Measurements from ENCODE around the gene EXOSC5. TPM values are rescaled to one million over a fixed set of nuclear protein-coding genes. Genes with fewer than 3 reads are reported as not detected.

The EXOSC5 gene
- total and polyA plus RNA-seq, 9 of the 15 experiments (the other 6 are each of a cell fraction or from before 2014, with no cell fraction given): 10.9 to 75.5 (median 37.8) TPM

DNA sequence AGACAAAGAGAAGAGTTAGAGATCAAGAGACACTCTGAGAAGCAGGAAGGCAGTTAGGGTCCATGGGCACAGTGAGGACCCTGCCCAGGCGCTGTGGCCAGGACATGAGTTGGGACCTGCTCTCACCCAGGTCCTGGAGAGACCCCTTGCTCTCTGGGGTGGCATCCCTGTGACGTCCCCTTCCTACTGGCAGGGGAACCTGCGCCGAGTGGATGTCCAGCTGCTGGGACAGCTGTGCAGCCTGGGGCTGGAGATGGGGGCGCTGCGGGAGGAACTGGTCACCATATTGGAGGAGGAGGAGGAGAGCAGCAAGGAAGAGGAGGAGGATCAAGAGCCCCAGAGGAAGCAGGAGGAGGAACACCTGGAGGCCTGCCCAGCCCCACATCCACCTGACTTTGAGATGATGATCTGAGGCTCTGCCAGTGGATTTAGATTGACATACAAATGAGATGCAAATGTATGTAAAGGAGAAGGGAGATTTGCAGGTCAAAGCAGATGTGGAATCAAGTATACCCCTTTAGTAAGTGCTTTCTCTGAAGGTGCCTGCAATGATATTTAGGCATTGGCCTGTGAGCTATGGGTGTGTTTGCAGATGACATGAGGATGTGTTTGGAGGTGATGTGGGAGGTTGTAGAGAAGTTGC is 46.8 kb upstream of the EXOSC5 start:
- H3K27ac ChIP-seq (ENCODE audit: extremely low read depth, low read depth, low read length): no peak overlapping the region
- H3K4me1 ChIP-seq (replicated peaks in 1 of 2; ENCODE audit: control insufficient read depth in 2 of 2, insufficient read depth in 2 of 2, low read length in 2 of 2): peaks cover 4 to 17% of the 10 kb centered on the region in 2 experiments; a peak in 4 of 5 replicates
- DNase-seq (ENCODE audit: extremely low read depth in 1 of 4, low spot score in 3 of 4) (peak in 2 of 4 experiments; percentile 3 to 13), FAIRE-seq (no peak), ATAC-seq (no peak)
- ChIA-PET POLR2A (interaction anchor here (0.7 kb wide), 1 partner anchor 13 kb away, joined by 3 read pairs; no protein-coding TSS in a partner anchor), CTCF (ENCODE audit: low intra/inter-chr PET ratio) (interaction anchor here (1.0 kb wide), 1 partner anchor 136 kb away, joined by 3 read pairs; no protein-coding TSS in a partner anchor)
- H3K9me1 ChIP-seq (ENCODE audit: control insufficient read depth, insufficient read depth, low read length): no peaks in the 10 kb centered on the region
- H3K4me2 ChIP-seq (ENCODE audit: insufficient read depth, low read length): no peak overlapping the region
- no peak overlapping the region for H3K4me3 ChIP-seq
- no peaks in the 10 kb centered on the region for H4K20me1 ChIP-seq (replicated peaks; ENCODE audit: control insufficient read depth, insufficient read depth, low read length)
- in situ Hi-C loops (cut with MboI): no loop called here
- H3K9me3 ChIP-seq (replicated peaks; ENCODE audit: control insufficient read depth, insufficient read depth, low read depth, low read length): peaks cover 4% of the 10 kb centered on the region
- 23% methylated on average over 6 of the region's 6 CpGs for WGBS (ENCODE audit: insufficient coverage, low coverage, missing lambda C conversion rate)
- peaks cover 4% of the 10 kb centered on the region; the same call in 2 of the 3 replicates for H3K79me2 ChIP-seq (ENCODE audit: control insufficient read depth, insufficient read depth, low read length)
- H3K9ac ChIP-seq (ENCODE audit: insufficient read depth in 1 of 2, low read depth in 2 of 2, low read length in 2 of 2): 0 out of 4 replicates have a peak overlapping the region, but pooled peaks of 1 of the 2 experiments have one; percentile 19
- intact Hi-C loops (cut with micrococcal nuclease): loop anchor here (10.0 kb wide), 1 partner anchor 239 kb away; no protein-coding TSS in a partner anchor
- peak overlapping the region; percentile 71; the same call in 1 of the 2 replicates for H2AFZ ChIP-seq (ENCODE audit: low read depth, low read length)
- H3K36me3 ChIP-seq (ENCODE audit: control insufficient read depth, insufficient read depth, low read length): no peaks in the 10 kb centered on the region
- TF ChIP-seq, protein P1, sequence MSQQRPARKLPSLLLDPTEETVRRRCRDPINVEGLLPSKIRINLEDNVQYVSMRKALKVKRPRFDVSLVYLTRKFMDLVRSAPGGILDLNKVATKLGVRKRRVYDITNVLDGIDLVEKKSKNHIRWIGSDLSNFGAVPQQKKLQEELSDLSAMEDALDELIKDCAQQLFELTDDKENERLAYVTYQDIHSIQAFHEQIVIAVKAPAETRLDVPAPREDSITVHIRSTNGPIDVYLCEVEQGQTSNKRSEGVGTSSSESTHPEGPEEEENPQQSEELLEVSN (IDR thresholded peaks at IDR 0.05; ENCODE audit: borderline replicate concordance in 1 of 2, extremely low read depth in 1 of 2, insufficient read depth in 1 of 2, insufficient read length in 1 of 2, low read depth in 1 of 2, low read length in 1 of 2, poor library complexity in 1 of 2, severe bottlenecking in 1 of 2): no peak
- TF ChIP-seq ZNF263 (CRISPR knock-in tag; IDR thresholded peaks at IDR 0.05; ENCODE audit: borderline replicate concordance): peak; percentile 23; the same call in 1 of the 2 replicates
- BruUV-seq (replicated peaks): no TSS peak
- peaks cover 4 to 15% of the 10 kb centered on the region in 2 experiments; a peak in 4 of 5 replicates for H3K27me3 ChIP-seq (ENCODE audit: control insufficient read depth in 2 of 2, insufficient read depth in 2 of 2, low read length in 2 of 2)
